CD4-positive, alpha-beta T cell treated with Interleukin-4 for 1 hour (primary cell): ENCODE data around the gene TBCK.
A peak's percentile ranks its signal among the peaks of the same experiment; 100 is the strongest.
"Not testable (repeated sequence)": the region's sequence is repeated elsewhere in the genome, so short reads cannot be mapped to it uniquely, and the experiment has no call there.

Source experiments
- DNase-seq, 2 donors: peaks; one replicate each; pipeline ENCODE4 v3.0.0-alpha.2; 2020 to 2022

Gene TBCK

GRCh38 chr4:106277140-106277675, 38.8 kb downstream of the TBCK start:
- no peak for DNase-seq

GRCh38 chr4:106273831-106274230, 42.2 kb downstream of the TBCK start:
- no peak for DNase-seq

GRCh38 chr4:106270736-106271135, 45.3 kb downstream of the TBCK start:
- DNase-seq: no peak

GRCh38 chr4:106269711-106270110, 46.3 kb downstream of the TBCK start:
- DNase-seq: no peak

- no peak for DNase-seq
Observed at GRCh38 chr4:106268786-106269185, 47.2 kb downstream of the TBCK start.

- DNase-seq: peak in 1 of 2 donors; percentile 11
Observed at GRCh38 chr4:106266201-106266600, 49.8 kb downstream of the TBCK start.

GRCh38 chr4:106264331-106264728, 51.7 kb downstream of the TBCK start:
- DNase-seq: no peak

GRCh38 chr4:106263594-106264330, 52.2 kb downstream of the TBCK start:
- DNase-seq: no peak

- no peak for DNase-seq
Observed at GRCh38 chr4:106261980-106262379, 54.0 kb downstream of the TBCK start.

- no peak for DNase-seq
Observed at GRCh38 chr4:106258145-106259045, 57.6 kb downstream of the TBCK start.

GRCh38 chr4:106256190-106256589, 59.8 kb downstream of the TBCK start:
- DNase-seq: no peak

- DNase-seq: no peak
Observed at GRCh38 chr4:106255195-106255594, 60.8 kb downstream of the TBCK start.

- no peak for DNase-seq
Observed at GRCh38 chr4:106253364-106254129, 62.5 kb downstream of the TBCK start.

GRCh38 chr4:106247600-106247999, 68.4 kb downstream of the TBCK start:
- no peak for DNase-seq

GRCh38 chr4:106246441-106246840, 69.6 kb downstream of the TBCK start:
- no peak for DNase-seq

GRCh38 chr4:106245176-106245575, 70.8 kb downstream of the TBCK start:
- no peak for DNase-seq

GRCh38 chr4:106240699-106241098, 75.3 kb downstream of the TBCK start:
- no peak for DNase-seq

GRCh38 chr4:106238820-106239420, 77.1 kb downstream of the TBCK start:
- peak in 1 of 2 donors; percentile 15 for DNase-seq

- DNase-seq: no peak
Observed at GRCh38 chr4:106231931-106232330, 84.1 kb downstream of the TBCK start.

GRCh38 chr4:106222548-106222947, 93.5 kb downstream of the TBCK start:
- no peak for DNase-seq

- DNase-seq: not testable (repeated sequence)
Observed at GRCh38 chr4:106213291-106213690, 102.7 kb downstream of the TBCK start.

- DNase-seq: no peak
Observed at GRCh38 chr4:106210021-106210420, 106.0 kb downstream of the TBCK start.
